Endothelial cell of coronary artery (primary cell): Measurements from ENCODE around the gene BNIPL. TPM values are rescaled to one million over a fixed set of nuclear protein-coding genes. Genes with fewer than 3 reads are reported as not detected.

Experiments used
- total RNA-seq: library from RNA; depleted of rRNA; stranded (reverse); fragments of >200 nt; gene quantifications from 2 replicates; pipeline ENCODE4 v1.2.3, GENCODE V29; 2014

Gene BNIPL, protein sequence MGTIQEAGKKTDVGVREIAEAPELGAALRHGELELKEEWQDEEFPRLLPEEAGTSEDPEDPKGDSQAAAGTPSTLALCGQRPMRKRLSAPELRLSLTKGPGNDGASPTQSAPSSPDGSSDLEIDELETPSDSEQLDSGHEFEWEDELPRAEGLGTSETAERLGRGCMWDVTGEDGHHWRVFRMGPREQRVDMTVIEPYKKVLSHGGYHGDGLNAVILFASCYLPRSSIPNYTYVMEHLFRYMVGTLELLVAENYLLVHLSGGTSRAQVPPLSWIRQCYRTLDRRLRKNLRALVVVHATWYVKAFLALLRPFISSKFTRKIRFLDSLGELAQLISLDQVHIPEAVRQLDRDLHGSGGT
- under 0.01 and 0.09 TPM in 2 replicates for total RNA-seq

DNA sequence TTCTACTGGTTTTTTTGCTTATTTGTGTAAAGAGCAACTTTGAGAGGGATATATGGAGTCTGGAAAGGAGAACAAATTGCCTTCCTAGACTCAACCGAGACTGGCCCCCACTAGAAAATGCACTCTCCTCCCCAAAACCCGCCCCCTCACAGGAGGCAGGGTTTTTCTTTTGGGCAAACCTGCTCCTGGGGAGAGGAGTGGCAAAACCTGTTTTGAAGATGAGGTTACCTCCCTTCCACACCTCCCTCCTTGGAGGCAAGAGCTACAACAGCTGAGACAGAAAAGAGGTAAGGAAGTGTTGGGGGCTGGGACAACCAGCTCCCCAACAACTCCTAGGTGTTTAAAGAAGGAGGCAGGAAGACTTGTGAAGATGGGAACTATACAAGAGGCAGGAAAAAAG is at the start of gene BNIPL:
TSS of gene BNIPL (plus strand) at position 231 of the 400 bp plus-strand sequence. CDS start at position 371, 140 bp downstream.

DNA sequence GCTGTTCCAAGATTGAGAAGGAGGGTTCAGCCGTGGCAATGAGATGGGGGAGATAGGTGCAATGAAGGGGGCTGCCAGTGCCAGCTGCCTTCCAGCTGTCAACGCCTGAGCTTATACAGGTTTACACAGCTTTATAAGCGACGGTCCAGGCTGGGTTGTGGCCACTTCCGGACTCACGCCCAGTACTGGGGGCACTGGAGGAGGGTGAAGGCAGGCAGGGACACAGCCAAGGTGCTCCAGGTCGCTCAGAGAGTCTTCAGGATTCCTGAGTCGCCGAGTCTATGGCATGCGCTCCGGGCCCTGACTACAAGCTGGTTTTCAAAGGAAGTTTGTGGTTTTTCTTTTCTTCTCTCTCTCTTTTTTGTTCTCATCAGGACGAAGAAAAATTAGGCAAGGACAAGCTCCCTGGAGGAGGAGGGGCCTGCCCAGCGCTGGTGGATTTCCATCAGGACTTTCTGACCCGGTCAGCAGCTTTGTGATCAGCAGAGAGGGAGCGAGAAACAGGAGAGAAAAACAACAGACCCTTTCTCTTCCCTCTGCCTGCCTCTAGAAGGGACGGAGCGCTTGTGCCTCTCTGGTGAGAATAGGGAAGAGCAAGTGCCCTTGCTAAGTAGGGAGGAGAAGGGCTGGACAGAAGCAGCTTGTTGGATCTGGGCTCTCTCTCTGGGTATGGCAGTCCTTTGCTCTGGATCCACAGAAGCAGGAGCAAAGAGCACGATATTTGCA is 29.9 kb upstream of the BNIPL start, which contains the start of gene MINDY1:
TSS of gene MINDY1 (minus strand) at position 576 of the 726 bp plus-strand sequence. CDS start 4,285 bp downstream, outside the sequence.

DNA sequence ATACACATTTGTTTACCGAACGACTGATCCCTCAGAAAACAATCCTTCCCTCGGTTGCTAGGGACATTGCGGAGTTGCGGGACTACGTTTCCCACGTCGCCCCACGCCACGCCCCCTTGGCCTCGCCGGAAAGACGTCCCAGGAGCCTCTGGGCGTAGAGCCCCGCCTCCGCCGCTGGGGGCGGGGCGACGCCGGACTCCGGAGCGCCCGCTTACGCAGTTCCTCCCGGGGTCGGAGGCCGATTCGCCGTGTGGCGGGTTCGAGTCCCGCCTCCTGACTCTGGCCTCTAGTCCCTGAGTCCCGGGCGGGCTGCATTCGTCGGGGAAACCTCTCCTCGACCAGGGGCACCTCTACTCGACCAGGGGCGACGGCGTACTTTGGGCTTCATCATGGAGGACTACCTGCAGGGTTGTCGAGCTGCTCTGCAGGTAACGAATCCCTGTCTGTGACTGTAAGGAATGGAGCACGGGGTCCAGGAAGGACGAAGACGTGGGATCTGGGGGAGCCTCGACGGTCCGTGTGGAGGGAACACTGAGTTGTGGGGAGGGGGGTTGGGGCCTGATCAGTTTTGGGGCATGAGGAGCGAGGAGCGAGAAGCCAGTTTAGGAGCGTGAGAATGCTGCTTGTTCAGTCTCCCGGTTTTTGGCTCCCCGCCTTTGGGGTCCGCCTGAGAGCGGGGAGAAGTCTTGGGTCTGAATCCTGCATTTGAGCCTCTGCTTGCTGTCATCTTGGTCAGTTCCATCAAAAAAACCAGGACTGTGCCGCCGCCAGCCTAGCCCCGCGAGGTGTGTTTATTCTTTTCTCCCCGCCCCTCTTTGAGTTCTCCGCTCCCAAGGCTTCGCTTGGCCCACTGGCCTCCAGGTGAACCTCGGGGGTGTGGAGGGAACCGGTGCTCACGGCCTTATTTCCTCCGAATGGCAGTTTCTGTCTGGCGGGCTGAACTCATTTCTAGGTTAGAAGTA is 27.9 kb upstream of the BNIPL start, which contains the start of gene PRUNE1:
TSS of gene PRUNE1 (plus strand) at position 206 of the 962 bp plus-strand sequence. CDS start at position 390, 184 bp downstream.

DNA sequence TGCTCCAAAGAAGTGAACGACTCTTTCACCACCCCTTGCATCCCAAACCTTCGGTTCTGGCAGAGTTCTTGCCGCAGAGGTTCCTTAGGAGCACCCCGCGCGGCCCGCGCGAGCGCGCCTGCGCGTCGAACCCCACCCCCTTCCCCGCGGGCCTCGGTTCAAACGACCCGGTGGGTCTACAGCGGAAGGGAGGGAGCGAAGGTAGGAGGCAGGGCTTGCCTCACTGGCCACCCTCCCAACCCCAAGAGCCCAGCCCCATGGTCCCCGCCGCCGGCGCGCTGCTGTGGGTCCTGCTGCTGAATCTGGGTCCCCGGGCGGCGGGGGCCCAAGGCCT is 11.2 kb downstream of the BNIPL start, which contains the start of gene C1orf56:
TSS of gene C1orf56 (plus strand) at position 161 of the 334 bp plus-strand sequence. CDS start at position 258, 97 bp downstream.

DNA sequence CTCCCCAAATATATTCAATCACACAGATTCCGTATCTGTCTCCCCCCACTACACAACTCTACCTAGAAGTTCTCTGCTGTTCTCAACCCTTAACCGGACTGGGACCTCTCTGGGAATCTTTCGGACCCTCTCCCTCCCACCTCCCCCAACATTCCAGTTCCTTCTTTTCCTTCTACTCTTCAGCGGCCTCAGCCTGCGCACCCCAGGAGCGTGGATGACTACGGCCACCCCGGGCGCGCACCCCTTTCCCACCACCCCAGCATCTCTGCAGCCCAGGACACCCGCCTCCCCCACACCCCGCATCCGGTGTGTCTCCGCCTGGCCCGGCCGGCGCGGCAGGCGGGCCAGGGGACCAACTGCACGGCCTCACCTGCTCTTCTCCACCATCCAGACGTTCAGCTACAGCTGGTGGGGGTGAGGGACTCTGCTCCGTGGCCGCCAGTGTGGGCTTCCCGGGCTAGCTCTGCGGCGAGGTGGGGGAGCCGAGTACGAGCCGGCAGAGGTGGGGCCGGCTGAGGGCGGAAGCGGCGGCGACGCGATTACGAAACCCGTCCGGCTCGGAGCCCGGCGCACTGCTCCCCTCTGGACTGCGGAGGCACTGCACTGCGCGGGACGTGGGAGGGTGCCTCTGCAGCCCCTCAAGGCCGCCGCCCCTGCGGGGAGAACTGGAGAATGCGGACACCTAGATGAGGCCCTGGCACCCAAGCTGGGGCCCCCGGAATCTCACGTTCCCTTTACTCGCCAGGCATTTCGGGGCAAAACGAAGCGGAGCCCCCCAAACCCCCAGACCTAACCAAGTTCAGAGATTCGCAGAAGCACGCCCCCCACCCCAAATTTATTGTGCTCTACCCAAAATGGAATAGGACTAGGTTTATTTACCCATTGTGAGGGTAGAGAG is 23.0 kb downstream of the BNIPL start, which contains the start of gene CDC42SE1:
TSS of gene CDC42SE1 (minus strand) at position 514 of the 898 bp plus-strand sequence. CDS start 3,892 bp downstream, outside the sequence.

DNA sequence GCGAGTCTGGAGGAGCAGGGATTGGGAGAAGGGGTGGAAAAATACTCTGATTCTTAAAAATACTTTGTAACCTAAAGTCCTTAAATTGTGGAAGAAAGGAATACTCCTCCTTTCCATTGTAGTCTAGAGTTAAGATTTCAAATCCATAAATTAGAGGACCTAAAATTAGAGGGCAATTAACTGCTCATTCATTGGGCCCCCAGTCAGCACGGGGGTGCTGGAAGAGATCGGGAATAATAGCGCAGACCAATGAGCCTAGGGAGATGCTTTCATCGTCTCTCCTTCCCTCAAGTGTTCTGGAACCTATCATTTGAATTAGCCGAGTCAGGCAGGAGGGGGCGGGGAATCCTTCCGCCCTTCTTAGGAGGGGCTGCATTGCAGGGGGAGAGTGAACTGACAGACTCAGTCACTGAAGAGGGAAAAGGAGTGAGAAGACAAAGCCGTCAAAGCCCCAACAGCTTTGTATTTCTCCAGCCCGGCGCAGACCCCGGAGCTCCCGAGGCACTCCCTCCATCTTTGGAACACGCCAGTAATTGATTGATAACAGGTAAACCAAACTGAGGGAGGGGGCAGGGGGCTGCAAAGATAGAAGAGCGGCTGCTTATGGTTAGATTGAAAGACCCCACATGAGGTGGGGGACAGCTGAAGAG is 23.7 kb downstream of the BNIPL start, which contains the start of gene MLLT11:
TSS of gene MLLT11 (plus strand) at position 391 of the 650 bp plus-strand sequence. CDS start 6,828 bp downstream, outside the sequence.

DNA sequence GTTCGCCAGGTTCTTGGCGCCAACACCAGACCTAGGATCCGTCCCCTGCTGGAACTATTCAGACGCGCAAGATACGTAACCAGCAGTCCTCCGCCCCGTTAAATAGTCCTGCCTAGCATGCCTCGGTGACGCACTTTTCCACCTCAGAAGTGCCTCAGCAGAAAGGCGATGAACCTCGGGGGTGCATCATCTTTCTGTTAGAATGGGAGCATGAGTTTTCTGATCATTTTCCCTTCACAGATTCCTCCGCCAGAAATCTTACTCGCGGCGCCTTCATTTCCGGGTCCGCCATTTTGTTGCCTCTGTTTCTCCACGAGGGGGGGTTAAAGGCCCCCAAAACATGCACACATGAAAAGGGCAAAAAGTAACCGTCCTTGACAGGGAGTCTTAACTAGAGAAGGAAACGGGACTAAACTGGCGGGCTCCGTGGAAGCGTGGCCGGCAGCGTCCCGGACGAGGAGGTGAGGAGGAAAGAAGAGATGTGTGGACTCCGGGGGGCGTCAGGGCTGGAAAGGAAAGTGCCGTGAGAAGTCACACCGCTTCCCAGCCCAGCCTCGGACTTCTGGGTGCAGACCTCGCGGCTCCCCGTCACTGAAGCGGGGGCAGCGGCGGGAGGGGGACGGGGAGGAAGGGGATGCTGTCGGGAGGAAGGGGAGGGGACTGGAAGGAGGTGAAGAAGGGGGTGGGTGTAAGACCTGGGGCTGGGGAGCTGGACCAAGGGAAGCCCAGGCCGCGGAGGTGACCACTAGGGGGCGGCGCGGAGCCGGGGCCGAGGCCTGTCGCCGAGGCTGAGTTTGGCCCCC is 34.3 kb downstream of the BNIPL start, which contains the start of gene GABPB2:
TSS of gene GABPB2 (plus strand) at position 288 of the 803 bp plus-strand sequence. CDS start 17,429 bp downstream, outside the sequence.

Other genes with a start within 250 kb of the BNIPL start
- 2.3 and 3.2 TPM in 2 replicates for gene CTSK, start 228.3 kb upstream of the BNIPL start, total RNA-seq
- gene ARNT, start 160.0 kb upstream of the BNIPL start, total RNA-seq, result 16.7 and 26.8 TPM in 2 replicates
- gene CTXND2, start 149.4 kb upstream of the BNIPL start, total RNA-seq, result not detected in 2 replicates
- 34.0 and 35.1 TPM in 2 replicates for gene SETDB1, start 110.2 kb upstream of the BNIPL start, total RNA-seq
- 65.1 and 87.3 TPM in 2 replicates for gene CERS2, start 61.8 kb upstream of the BNIPL start, total RNA-seq
- gene ANXA9, start 54.3 kb upstream of the BNIPL start, total RNA-seq, result not detected in 2 replicates
- gene MINDY1, start 29.7 kb upstream of the BNIPL start, total RNA-seq, result 5.7 and 10.5 TPM in 2 replicates
- gene PRUNE1, start 28.1 kb upstream of the BNIPL start, total RNA-seq, result 3.1 and 5.5 TPM in 2 replicates
- gene C1orf56, start 11.2 kb downstream of the BNIPL start, total RNA-seq, result 0.81 and 1.3 TPM in 2 replicates
- 56.3 and 58.8 TPM in 2 replicates for gene CDC42SE1, start 23.0 kb downstream of the BNIPL start, total RNA-seq
- 1.8 and 4.8 TPM in 2 replicates for gene MLLT11, start 23.8 kb downstream of the BNIPL start, total RNA-seq
- 6.6 and 8.6 TPM in 2 replicates for gene GABPB2, start 34.2 kb downstream of the BNIPL start, total RNA-seq
- gene SEMA6C, start 110.0 kb downstream of the BNIPL start, total RNA-seq, result 8.9 and 11.3 TPM in 2 replicates
- gene TNFAIP8L2, start 120.1 kb downstream of the BNIPL start, total RNA-seq, result not detected in 2 replicates
- 2.9 and 4.8 TPM in 2 replicates for gene LYSMD1, start 129.3 kb downstream of the BNIPL start, total RNA-seq
- 20.8 and 21.0 TPM in 2 replicates for gene SCNM1, start 129.6 kb downstream of the BNIPL start, total RNA-seq
- gene TMOD4, start 139.4 kb downstream of the BNIPL start, total RNA-seq, result 0.28 and 0.36 TPM in 2 replicates
- gene VPS72, start 153.6 kb downstream of the BNIPL start, total RNA-seq, result 56.9 and 58.1 TPM in 2 replicates
- gene PIP5K1A, start 162.0 kb downstream of the BNIPL start, total RNA-seq, result 37.8 and 48.8 TPM in 2 replicates
- 296 and 298 TPM in 2 replicates for gene PSMD4, start 218.1 kb downstream of the BNIPL start, total RNA-seq
- gene ZNF687, start 245.7 kb downstream of the BNIPL start, total RNA-seq, result 6.8 and 8.2 TPM in 2 replicates